ENCODE measurements around the gene AGRP.

DNA sequence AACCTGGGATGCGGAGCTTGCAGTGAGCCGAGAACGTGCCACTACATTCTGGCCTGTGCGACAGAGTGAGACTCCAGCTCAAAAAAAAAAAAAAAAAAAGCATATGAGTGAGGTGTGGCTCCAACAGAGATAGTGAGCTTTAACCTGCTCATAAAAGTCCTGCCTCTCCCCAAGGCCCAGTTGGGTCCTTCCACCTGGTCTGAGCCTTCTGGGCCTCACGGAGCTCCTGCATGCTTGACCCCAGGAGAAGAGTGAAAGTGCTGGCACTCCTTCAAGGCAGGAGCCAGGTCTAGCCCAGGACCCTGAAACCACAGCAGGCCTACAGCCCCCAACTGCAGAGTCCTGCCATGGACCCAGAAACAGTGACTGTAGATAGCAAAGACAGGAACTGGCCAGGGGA is 34.8 kb downstream of the AGRP start:
- no peak for TF ChIP-seq POLR2AphosphoS5 (IDR thresholded peaks at IDR 0.05; ENCODE audit: low read depth, low read length)
- TF ChIP-seq POLR2A (IDR thresholded peaks at IDR 0.05; ENCODE audit: low read depth, low read length) = no peak
- no peak for TF ChIP-seq TAF1 (IDR thresholded peaks at IDR 0.05; ENCODE audit: borderline replicate concordance, low read depth, low read length)
